ENCODE results near the gene GOLM1.
"Not testable (repeated sequence)": the region's sequence is repeated elsewhere in the genome, so short reads cannot be mapped to it uniquely, and the experiment has no call there.

The GOLM1 gene

GRCh38 chr9:86082870-86083269 is 16.5 kb downstream of the GOLM1 start:
- DNase-seq (ENCODE audit: low spot score): no peak

GRCh38 chr9:86079865-86080469 is 19.4 kb downstream of the GOLM1 start:
- no peak for DNase-seq (ENCODE audit: low spot score)

GRCh38 chr9:86079421-86079831 is 19.9 kb downstream of the GOLM1 start:
- DNase-seq (ENCODE audit: low spot score): no peak

- no peak for DNase-seq (ENCODE audit: low spot score)
Observed at GRCh38 chr9:86078731-86079130, 20.6 kb downstream of the GOLM1 start.

- no peak for DNase-seq (ENCODE audit: low spot score)
Observed at GRCh38 chr9:86077276-86077675, 22.1 kb downstream of the GOLM1 start.

GRCh38 chr9:86075132-86076109 is 23.9 kb downstream of the GOLM1 start:
- DNase-seq (ENCODE audit: low spot score): no peak

- DNase-seq (ENCODE audit: low spot score): no peak
Observed at GRCh38 chr9:86073839-86074238, 25.5 kb downstream of the GOLM1 start.

GRCh38 chr9:86072394-86072877 is 26.9 kb downstream of the GOLM1 start:
- DNase-seq (ENCODE audit: low spot score): peak; percentile 25

- no peak for DNase-seq (ENCODE audit: low spot score)
Observed at GRCh38 chr9:86069206-86069869, 30.0 kb downstream of the GOLM1 start.

GRCh38 chr9:86064220-86064619 is 35.1 kb downstream of the GOLM1 start:
- no peak for DNase-seq (ENCODE audit: low spot score)

GRCh38 chr9:86062845-86063693 is 36.3 kb downstream of the GOLM1 start:
- DNase-seq (ENCODE audit: low spot score): no peak

- no peak for DNase-seq (ENCODE audit: low spot score)
Observed at GRCh38 chr9:86061972-86062739, 37.2 kb downstream of the GOLM1 start.

GRCh38 chr9:86057491-86057890 is 41.9 kb downstream of the GOLM1 start:
- no peak for DNase-seq (ENCODE audit: low spot score)

GRCh38 chr9:86054695-86055094 is 44.7 kb downstream of the GOLM1 start:
- DNase-seq (ENCODE audit: low spot score): no peak

GRCh38 chr9:86052556-86053468 is 46.5 kb downstream of the GOLM1 start:
- DNase-seq (ENCODE audit: low spot score): no peak

GRCh38 chr9:86048018-86048742 is 51.2 kb downstream of the GOLM1 start:
- DNase-seq (ENCODE audit: low spot score): not testable (repeated sequence)

- no peak for DNase-seq (ENCODE audit: low spot score)
Observed at GRCh38 chr9:86047361-86047760, 52.0 kb downstream of the GOLM1 start.

GRCh38 chr9:86046930-86047341 is 52.4 kb downstream of the GOLM1 start:
- DNase-seq (ENCODE audit: low spot score): no peak

- DNase-seq (ENCODE audit: low spot score): no peak
Observed at GRCh38 chr9:86046071-86046636, 53.2 kb downstream of the GOLM1 start.
